Measurements from ENCODE around the gene FSTL4.

FSTL4 gene

DNA sequence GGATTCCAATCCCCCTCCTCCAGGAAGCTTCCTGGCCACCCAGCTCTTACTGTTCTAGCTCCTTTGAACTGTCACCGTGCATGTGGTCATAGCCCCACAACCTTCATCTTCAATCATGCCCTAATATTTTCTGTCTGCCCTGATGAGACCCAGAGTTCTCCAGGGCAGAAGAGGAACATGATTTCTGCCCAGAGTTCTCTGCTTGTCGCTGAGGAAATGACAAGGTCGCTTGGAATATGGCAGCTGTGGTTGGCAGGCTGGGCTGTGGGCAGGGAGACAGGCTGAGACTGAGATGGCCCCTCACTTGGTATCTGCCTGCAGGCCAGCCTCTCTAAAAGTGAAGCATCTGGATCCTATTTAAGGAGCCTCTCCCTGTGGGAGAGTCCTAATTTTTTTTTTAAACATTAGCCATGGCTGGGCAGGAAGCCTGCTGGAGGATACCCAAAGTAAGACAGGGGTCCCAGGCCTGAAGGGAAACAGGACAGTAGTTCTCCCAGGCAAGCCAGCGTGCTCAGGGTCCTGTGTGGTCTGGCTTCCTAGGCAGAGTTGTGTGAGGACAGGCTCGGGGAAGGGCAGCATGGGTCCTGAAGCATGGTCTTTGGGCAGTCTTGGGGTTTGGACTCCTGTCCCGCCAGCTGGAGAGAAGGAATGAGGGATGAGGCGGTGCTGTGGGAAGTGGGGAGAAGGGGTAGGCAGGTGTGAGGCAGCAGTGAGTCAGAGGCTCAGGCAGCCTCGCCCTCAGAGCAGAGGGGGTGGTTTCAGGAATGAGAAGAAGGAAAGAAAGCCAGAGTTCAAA is 242.1 kb downstream of the FSTL4 start:
- Histone ChIP-seq H3K27me3 (replicated peaks in 2 of 5; ENCODE audit: control insufficient read depth in 4 of 5, insufficient read depth in 5 of 5, low read length in 4 of 5) (no peaks in the 10 kb centered on the region), H3K27ac (ENCODE audit: insufficient read depth in 1 of 2, low read depth in 1 of 2, low read length in 2 of 2, poor library complexity in 1 of 2, severe bottlenecking in 2 of 2) (no peak overlapping the region), H3K4me1 (ENCODE audit: control extremely low read depth in 1 of 4, control insufficient read depth in 4 of 4, insufficient read depth in 4 of 4, low read length in 3 of 4) (no peaks in the 10 kb centered on the region), H3K36me3 (ENCODE audit: control insufficient read depth in 4 of 4, insufficient read depth in 4 of 4, low read length in 3 of 4) (no peaks in the 10 kb centered on the region), H3K4me3 (ENCODE audit: control insufficient read depth in 1 of 7, extremely low read depth in 1 of 7, insufficient read depth in 4 of 7, low read depth in 2 of 7, low read length in 6 of 7) (no peak overlapping the region), H3K9me3 (ENCODE audit: control extremely low read depth in 1 of 5, control insufficient read depth in 4 of 5, insufficient read depth in 2 of 5, low read depth in 1 of 5, low read length in 4 of 5) (peaks cover 0 to 12% (median 0%) of the 10 kb centered on the region in 5 experiments)
- CTCF ChIA-PET: interaction anchor here (0.8 kb wide), 1 partner anchor 31 kb away, joined by 3 read pairs; no protein-coding TSS in a partner anchor
- POLR2A ChIA-PET: no interaction called here
- 83% methylated on average over 8 of the region's 8 CpGs for WGBS (ENCODE audit: insufficient coverage)
- peak in 2 of 3 donors; percentile 34 to 50 for DNase-seq

- Histone ChIP-seq H3K9me3 (ENCODE audit: control extremely low read depth in 1 of 5, control insufficient read depth in 4 of 5, insufficient read depth in 2 of 5, low read depth in 1 of 5, low read length in 4 of 5) (peaks cover 0 to 5% (median 0%) of the 10 kb centered on the region in 5 experiments), H3K27ac (ENCODE audit: insufficient read depth in 1 of 2, low read depth in 1 of 2, low read length in 2 of 2, poor library complexity in 1 of 2, severe bottlenecking in 2 of 2) (no peak overlapping the region), H3K27me3 (replicated peaks in 2 of 5; ENCODE audit: control insufficient read depth in 4 of 5, insufficient read depth in 5 of 5, low read length in 4 of 5) (no peaks in the 10 kb centered on the region), H3K36me3 (ENCODE audit: control insufficient read depth in 4 of 4, insufficient read depth in 4 of 4, low read length in 3 of 4) (no peaks in the 10 kb centered on the region), H3K4me3 (ENCODE audit: control insufficient read depth in 1 of 7, extremely low read depth in 1 of 7, insufficient read depth in 4 of 7, low read depth in 2 of 7, low read length in 6 of 7) (no peak overlapping the region), H3K4me1 (ENCODE audit: control extremely low read depth in 1 of 4, control insufficient read depth in 4 of 4, insufficient read depth in 4 of 4, low read length in 3 of 4) (no peaks in the 10 kb centered on the region)
- 97% methylated on average over 6 of the region's 7 CpGs for WGBS (ENCODE audit: insufficient coverage)
- ChIA-PET CTCF (interaction anchor here (0.8 to 0.9 kb wide), 2 partner anchors 9 to 32 kb away, joined by 3 read pairs; no protein-coding TSS in a partner anchor), POLR2A (no interaction called here)
- DNase-seq: no peak
Measured at GRCh38 chr5:133368916-133369783, 243.2 kb downstream of the FSTL4 start.

GRCh38 chr5:133367984-133368383 is 244.4 kb downstream of the FSTL4 start:
- H3K27ac ChIP-seq (ENCODE audit: insufficient read depth in 1 of 2, low read depth in 1 of 2, low read length in 2 of 2, poor library complexity in 1 of 2, severe bottlenecking in 2 of 2): no peak overlapping the region
- no peak overlapping the region for H3K4me3 ChIP-seq (ENCODE audit: control insufficient read depth in 1 of 7, extremely low read depth in 1 of 7, insufficient read depth in 4 of 7, low read depth in 2 of 7, low read length in 6 of 7)
- no peak for DNase-seq
- 95% methylated on average over 2 of the region's 2 CpGs for WGBS (ENCODE audit: insufficient coverage)
- H3K9me3 ChIP-seq (ENCODE audit: control extremely low read depth in 1 of 5, control insufficient read depth in 4 of 5, insufficient read depth in 2 of 5, low read depth in 1 of 5, low read length in 4 of 5): no peaks in the 10 kb centered on the region
- H3K4me1 ChIP-seq (ENCODE audit: control extremely low read depth in 1 of 4, control insufficient read depth in 4 of 4, insufficient read depth in 4 of 4, low read length in 3 of 4): no peaks in the 10 kb centered on the region
- no peaks in the 10 kb centered on the region for H3K36me3 ChIP-seq (ENCODE audit: control insufficient read depth in 4 of 4, insufficient read depth in 4 of 4, low read length in 3 of 4)
- POLR2A ChIA-PET: no interaction called here
- CTCF ChIA-PET: interaction anchor here (0.7 to 0.9 kb wide), 2 partner anchors 10 to 14 kb away, joined by 3 read pairs; no protein-coding TSS in a partner anchor
- H3K27me3 ChIP-seq (replicated peaks in 2 of 5; ENCODE audit: control insufficient read depth in 4 of 5, insufficient read depth in 5 of 5, low read length in 4 of 5): no peaks in the 10 kb centered on the region

DNA sequence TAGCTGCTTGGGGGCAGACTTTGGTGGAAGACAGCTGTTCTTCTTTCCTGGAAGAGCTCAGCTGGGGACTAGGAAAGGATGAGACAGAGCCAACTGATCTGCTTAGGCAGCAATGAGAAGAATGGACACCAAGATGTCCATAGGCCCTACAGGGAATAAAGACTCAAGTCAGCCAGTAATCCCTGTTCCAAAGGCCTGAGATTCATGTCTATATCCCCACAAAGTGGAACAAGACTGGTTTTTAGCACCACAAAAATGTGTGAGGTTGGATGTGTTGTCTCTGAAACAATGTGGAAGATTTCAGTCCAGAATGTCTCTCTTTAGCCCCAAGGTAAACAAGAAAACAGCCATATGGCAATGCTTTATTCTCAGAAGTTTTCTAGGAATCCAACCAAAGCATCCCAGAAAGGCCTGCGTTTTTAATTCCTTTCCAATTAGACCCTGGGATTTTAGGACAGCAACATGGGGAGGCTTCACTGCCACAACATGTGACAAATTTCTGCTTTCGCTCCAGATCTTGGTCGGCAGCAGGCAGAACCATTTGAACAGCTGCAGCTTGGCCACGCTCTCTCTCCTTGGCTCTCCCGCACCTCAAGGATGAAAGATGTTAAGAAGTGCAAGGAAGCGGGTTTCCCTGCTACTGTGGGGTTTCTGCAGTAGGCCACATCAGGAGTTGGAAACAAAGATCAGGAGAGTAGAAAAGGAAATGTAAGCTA is 245.1 kb downstream of the FSTL4 start:
- WGBS (ENCODE audit: insufficient coverage): 88% methylated on average over 5 of the region's 6 CpGs
- Histone ChIP-seq H3K27me3 (replicated peaks in 2 of 5; ENCODE audit: control insufficient read depth in 4 of 5, insufficient read depth in 5 of 5, low read length in 4 of 5) (no peaks in the 10 kb centered on the region), H3K36me3 (ENCODE audit: control insufficient read depth in 4 of 4, insufficient read depth in 4 of 4, low read length in 3 of 4) (no peaks in the 10 kb centered on the region), H3K4me1 (ENCODE audit: control extremely low read depth in 1 of 4, control insufficient read depth in 4 of 4, insufficient read depth in 4 of 4, low read length in 3 of 4) (no peaks in the 10 kb centered on the region), H3K27ac (ENCODE audit: insufficient read depth in 1 of 2, low read depth in 1 of 2, low read length in 2 of 2, poor library complexity in 1 of 2, severe bottlenecking in 2 of 2) (no peak overlapping the region), H3K9me3 (ENCODE audit: control extremely low read depth in 1 of 5, control insufficient read depth in 4 of 5, insufficient read depth in 2 of 5, low read depth in 1 of 5, low read length in 4 of 5) (no peaks in the 10 kb centered on the region), H3K4me3 (ENCODE audit: control insufficient read depth in 1 of 7, extremely low read depth in 1 of 7, insufficient read depth in 4 of 7, low read depth in 2 of 7, low read length in 6 of 7) (no peak overlapping the region)
- CTCF ChIA-PET: interaction anchor here (0.7 kb wide), 1 partner anchor 13 kb away, joined by 3 read pairs; no protein-coding TSS in a partner anchor
- no peak for DNase-seq
- POLR2A ChIA-PET: no interaction called here

DNA sequence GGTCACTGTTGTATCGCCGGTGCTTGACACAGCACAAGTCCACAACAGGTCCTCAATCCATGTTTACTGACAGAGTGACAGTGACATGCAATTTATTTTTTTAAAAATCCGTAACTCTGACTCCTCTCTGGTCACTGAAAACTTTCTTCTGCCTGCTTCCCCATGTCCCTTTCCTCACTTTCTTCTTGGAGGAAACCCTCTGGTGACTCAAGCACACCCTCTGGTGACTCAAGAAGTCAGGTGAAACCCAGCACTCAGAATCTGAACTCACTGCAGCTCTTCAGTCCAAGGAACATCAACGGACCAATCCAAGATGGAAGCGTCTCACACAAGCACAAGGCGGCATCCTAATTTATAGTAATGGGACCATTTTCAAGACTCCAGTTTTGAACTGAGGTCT is 245.9 kb downstream of the FSTL4 start:
- no peak overlapping the region for H3K27ac ChIP-seq (ENCODE audit: insufficient read depth in 1 of 2, low read depth in 1 of 2, low read length in 2 of 2, poor library complexity in 1 of 2, severe bottlenecking in 2 of 2)
- H3K9me3 ChIP-seq (ENCODE audit: control extremely low read depth in 1 of 5, control insufficient read depth in 4 of 5, insufficient read depth in 2 of 5, low read depth in 1 of 5, low read length in 4 of 5): no peaks in the 10 kb centered on the region
- ChIA-PET CTCF (no interaction called here), POLR2A (no interaction called here)
- no peaks in the 10 kb centered on the region for H3K4me1 ChIP-seq (ENCODE audit: control extremely low read depth in 1 of 4, control insufficient read depth in 4 of 4, insufficient read depth in 4 of 4, low read length in 3 of 4)
- DNase-seq: no peak
- WGBS (ENCODE audit: insufficient coverage): 96% methylated on average over 6 of the region's 6 CpGs
- no peaks in the 10 kb centered on the region for H3K27me3 ChIP-seq (replicated peaks in 2 of 5; ENCODE audit: control insufficient read depth in 4 of 5, insufficient read depth in 5 of 5, low read length in 4 of 5)
- no peaks in the 10 kb centered on the region for H3K36me3 ChIP-seq (ENCODE audit: control insufficient read depth in 4 of 4, insufficient read depth in 4 of 4, low read length in 3 of 4)
- no peak overlapping the region for H3K4me3 ChIP-seq (ENCODE audit: control insufficient read depth in 1 of 7, extremely low read depth in 1 of 7, insufficient read depth in 4 of 7, low read depth in 2 of 7, low read length in 6 of 7)

DNA sequence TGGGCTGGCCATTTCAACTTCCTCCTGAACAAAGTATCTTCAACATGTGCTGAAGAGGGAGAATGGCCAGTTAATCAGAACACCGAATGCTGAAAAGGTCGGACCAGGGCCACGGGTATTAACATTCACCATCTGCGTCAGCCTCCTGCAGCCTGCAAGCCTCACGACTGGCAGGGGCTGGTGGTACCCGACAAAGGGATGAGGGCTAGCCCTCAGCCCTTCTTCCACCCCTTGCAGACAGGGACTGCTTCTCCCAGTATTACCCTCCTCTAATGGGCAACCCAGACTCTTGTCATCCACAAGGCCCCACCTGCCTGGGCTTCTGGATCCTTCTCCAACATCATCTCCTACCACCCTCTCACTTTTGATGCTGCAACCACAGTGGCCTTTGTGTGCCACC is 246.6 kb downstream of the FSTL4 start:
- WGBS (ENCODE audit: insufficient coverage): 91% methylated on average over 6 of the region's 6 CpGs
- Histone ChIP-seq H3K4me1 (ENCODE audit: control extremely low read depth in 1 of 4, control insufficient read depth in 4 of 4, insufficient read depth in 4 of 4, low read length in 3 of 4) (no peaks in the 10 kb centered on the region), H3K36me3 (ENCODE audit: control insufficient read depth in 4 of 4, insufficient read depth in 4 of 4, low read length in 3 of 4) (no peaks in the 10 kb centered on the region), H3K27me3 (replicated peaks in 2 of 5; ENCODE audit: control insufficient read depth in 4 of 5, insufficient read depth in 5 of 5, low read length in 4 of 5) (peaks cover 0 to 2% (median 0%) of the 10 kb centered on the region in 5 experiments), H3K27ac (ENCODE audit: insufficient read depth in 1 of 2, low read depth in 1 of 2, low read length in 2 of 2, poor library complexity in 1 of 2, severe bottlenecking in 2 of 2) (no peak overlapping the region), H3K4me3 (ENCODE audit: control insufficient read depth in 1 of 7, extremely low read depth in 1 of 7, insufficient read depth in 4 of 7, low read depth in 2 of 7, low read length in 6 of 7) (no peak overlapping the region), H3K9me3 (ENCODE audit: control extremely low read depth in 1 of 5, control insufficient read depth in 4 of 5, insufficient read depth in 2 of 5, low read depth in 1 of 5, low read length in 4 of 5) (no peaks in the 10 kb centered on the region)
- ChIA-PET POLR2A (no interaction called here), CTCF (no interaction called here)
- DNase-seq: no peak

Data from common myeloid progenitor, CD34-positive (primary cell).